Ishikawa (cell line): ENCODE measurements around the gene MTUS2.

Experiments
- CEBPB ChIP-seq: IDR thresholded peaks from 2 replicates; pipeline ENCODE4 v1.6.1; 2012
- CREB1 ChIP-seq: IDR thresholded peaks from 2 replicates; pipeline ENCODE4 v1.6.1; 2012; ENCODE audit warnings: low read depth
- RAD21 ChIP-seq: IDR thresholded peaks from 2 replicates; pipeline ENCODE4 v1.6.1; 2012; ENCODE audit warnings: low read depth
- REST ChIP-seq: IDR thresholded peaks from 2 replicates; pipeline ENCODE4 v1.6.1; 2012; ENCODE audit warnings: low read depth, mild to moderate bottlenecking

- no peak for TF ChIP-seq REST
- no peak for TF ChIP-seq CEBPB
- no peak for TF ChIP-seq RAD21
- TF ChIP-seq CREB1 = no peak
Measured at GRCh38 chr13:29222458-29222857, 402.3 kb downstream of the MTUS2 start.
